WTC11 (cell line): Measurements from ENCODE around the gene ZBTB7B.

ENCODE experiments used
- AFF4 ChIP-seq: sonication (generic); formaldehyde crosslinking; IDR thresholded peaks from 2 replicates; pipeline ENCODE4 v1.8.1; 2023; ENCODE audit warnings: mild to moderate bottlenecking, missing genetic modification reagents, borderline replicate concordance
- CTCF ChIP-seq: fragments of 200-600 bp; IDR thresholded peaks from 2 replicates; pipeline ENCODE4 v1.8.0; 2022; ENCODE audit warnings: antibody characterized with exemption
- FOXK1 ChIP-seq: sonication (generic); formaldehyde crosslinking; IDR thresholded peaks from 2 replicates; pipeline ENCODE4 v1.8.0; 2022; ENCODE audit warnings: mild to moderate bottlenecking, moderate library complexity, missing genetic modification reagents
- ZNF138 ChIP-seq: sonication (generic); formaldehyde crosslinking; conservative IDR thresholded peaks from 2 replicates; pipeline ENCODE4 v1.8.1; 2022; ENCODE audit warnings: mild to moderate bottlenecking, moderate library complexity, missing genetic modification reagents

DNA sequence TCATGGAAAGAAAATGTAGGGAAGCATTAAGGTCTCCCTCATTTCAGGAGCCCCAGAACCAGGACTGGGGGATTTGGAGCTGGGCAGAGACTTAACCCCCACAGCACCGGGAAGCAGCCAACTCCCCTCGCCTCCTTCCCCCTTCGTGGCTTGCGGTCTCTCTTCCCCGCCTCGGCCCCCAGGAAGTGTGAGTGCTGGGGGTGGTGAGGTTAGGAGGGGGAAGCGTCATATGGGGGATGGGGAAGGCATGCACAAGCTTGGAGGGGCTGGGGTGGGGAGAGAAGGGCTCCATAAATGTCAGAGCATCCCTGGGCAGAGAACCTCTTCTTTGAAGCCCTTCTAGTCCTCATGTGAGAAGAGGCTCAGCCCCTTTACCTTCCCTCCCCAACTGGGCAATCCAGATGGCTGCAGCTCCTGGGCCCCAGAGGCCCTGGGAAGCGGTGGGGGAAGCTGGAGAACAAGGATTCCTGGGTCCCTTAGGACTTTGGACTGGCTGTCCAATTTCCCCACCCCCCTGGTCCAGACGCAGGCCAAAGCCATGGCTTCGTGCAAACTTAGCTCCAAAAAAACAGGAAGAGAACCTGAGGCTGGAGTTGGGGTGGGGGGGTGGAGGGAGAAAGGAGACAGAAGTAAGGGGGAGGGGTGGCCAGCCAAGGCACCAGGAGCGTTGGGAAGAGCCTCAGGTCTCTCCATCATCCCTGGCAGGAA lies 7.8 kb downstream of the ZBTB7B start:
- TF ChIP-seq CTCF (no peak), AFF4 (no peak), FOXK1 (no peak), ZNF138 (CRISPR knock-in tag) (no peak)
